Measurements from ENCODE around the gene PHACTR3.
"Not testable (repeated sequence)": the region's sequence is repeated elsewhere in the genome, so short reads cannot be mapped to it uniquely, and the experiment has no call there.

The PHACTR3 gene

DNA sequence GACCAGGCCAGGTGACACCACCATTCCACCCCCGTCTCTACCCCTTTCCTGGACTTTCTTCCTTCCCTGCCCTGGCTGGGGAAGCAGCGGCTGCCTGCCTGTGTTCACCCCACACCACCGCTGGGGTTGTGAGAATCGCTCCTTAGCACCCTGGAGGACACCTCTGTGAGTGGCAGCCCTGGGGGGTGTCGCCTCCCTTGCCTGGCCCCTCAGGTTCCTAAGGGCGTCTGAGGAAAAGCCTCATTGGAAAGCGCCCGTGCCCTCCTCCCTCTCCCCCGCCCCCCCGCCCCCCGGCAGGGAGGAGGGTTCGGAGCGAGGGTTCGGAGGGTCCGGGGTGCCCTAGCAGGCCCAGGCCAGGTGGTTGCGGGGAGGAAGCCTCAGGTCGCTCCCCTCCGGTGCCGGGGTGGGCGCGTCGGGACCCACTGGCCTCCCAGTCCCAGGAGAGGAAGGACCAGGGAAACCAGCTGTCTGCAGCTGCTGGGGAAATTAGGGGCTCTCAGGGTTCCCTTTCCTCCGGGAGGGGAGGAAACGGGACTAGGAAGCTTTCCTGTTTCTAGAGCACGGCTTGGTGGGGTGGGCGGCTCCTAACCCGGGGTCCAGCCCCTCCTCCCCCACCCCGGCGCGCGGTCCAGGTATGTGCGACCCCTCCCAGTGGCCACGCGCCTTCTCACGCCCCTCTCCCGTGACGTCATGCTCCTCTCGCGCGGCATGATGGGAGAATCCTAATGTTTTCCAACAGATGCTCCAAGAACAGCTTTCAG, at the start of gene PHACTR3:
Gene PHACTR3 (plus strand): TSS at position 760 of the 761 bp plus-strand sequence. CDS start 475 bp downstream, outside the sequence.
- Histone ChIP-seq H3K9ac (no peak within 1 kb of the TSS), H3K36me3 (ENCODE audit: control insufficient read depth, insufficient read depth, low read length) (no peaks in the 10 kb centered on the region)
- no peak for TF ChIP-seq CTCF (IDR thresholded peaks at IDR 0.05)

DNA sequence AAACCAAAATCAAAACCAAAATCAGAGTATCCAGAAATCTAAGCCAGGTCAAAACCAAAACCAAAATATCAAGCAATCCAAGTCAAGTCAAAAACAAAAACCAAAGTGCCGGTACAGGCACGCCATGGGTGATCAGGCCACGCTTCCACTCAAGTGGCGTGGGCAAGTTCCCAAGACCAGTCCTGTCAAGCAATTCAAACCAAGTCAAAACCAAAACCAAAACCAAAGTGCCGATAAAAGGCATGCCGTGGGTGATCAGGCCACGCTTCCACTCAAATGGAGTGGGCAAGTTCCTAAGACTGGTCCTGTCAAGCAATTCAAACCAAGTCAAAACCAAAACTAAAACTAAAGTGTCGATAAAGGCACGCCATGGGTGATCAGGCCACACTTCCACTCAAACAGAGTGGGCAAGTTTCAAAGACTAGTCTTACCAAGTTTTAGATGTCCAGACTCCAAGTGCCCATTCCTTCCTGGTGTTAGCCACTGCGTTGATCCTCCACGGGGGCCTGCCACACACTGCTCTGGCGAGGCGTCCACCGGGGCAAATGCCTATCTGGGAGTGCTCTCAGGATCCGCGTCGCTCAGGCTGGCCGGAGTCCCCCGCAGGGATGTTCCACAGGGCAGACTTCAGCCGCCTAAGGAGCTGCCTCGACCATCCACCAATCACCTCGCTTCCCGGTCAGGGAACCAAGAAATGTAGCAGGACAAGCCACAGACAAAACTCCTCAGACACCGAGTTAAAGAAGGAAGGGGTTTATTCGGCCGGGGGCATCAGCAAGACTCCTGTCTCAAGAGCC, 46.4 kb upstream of the PHACTR3 start:
- H3K4me1 ChIP-seq, H3K27ac ChIP-seq: not testable (repeated sequence)

More for the DNA sequence above, at the start of gene PHACTR3:
- Histone ChIP-seq H3K27ac (no peak within 1 kb of the TSS), H2AFZ (peak within 1 kb of the TSS; percentile 53), H3K4me3 (ENCODE audit: low read depth, low read length) (peak within 1 kb of the TSS; percentile 27), H3K79me2 (no peaks in the 10 kb centered on the region), H3K4me2 (ENCODE audit: low read length) (peak within 1 kb of the TSS; percentile 56), H3K9me3 (ENCODE audit: control insufficient read depth, low read length) (no peaks in the 10 kb centered on the region), H3K4me1 (no peaks in the 10 kb centered on the region), H3K27me3 (ENCODE audit: control insufficient read depth, insufficient read depth, low read length) (no peaks in the 10 kb centered on the region)

DNA sequence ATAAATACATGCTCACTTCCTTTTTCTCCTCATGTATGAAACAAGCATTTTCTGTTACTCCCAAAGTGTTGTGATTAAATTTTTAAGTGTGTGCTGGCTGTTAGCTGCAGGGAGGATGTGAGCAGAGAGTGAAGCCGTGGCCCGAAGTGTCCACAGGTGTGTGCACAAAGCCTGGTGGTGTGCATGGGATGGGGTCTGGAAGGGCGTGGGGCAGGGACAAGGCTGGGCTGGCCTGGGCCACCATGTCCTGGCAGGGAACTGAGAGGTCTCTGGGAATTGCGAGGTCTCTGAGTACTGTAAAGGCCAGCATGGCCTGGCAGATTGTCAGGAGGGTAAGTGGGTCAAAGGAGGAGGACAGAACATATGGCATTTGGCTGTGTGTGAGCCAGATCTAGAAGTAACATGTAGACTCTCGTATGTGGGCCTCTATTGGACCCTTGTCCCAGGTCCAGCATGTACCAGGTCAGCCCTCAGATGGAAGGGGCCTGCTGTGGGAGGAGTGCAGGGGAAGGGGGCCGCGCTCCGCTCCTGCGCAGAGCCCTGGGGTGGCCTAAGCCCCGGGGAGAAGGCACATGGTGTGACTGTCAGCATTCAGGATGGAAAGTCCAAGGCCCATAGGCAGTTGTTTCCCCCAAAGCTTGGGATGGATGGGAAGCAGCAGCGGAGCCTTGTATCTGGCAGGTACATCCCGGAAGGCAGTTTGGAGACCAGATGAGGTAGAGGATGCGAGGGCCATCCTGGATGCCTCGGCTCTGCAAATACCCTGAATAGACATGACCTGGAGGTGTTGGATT, 45.1 kb upstream of the PHACTR3 start:
- no peak overlapping the region for H3K4me2 ChIP-seq (ENCODE audit: low read length)
- H3K79me2 ChIP-seq: no peaks in the 10 kb centered on the region
- no peak overlapping the region for H3K27ac ChIP-seq
- TF ChIP-seq CTCF (IDR thresholded peaks at IDR 0.05): no peak
- H3K36me3 ChIP-seq (ENCODE audit: control insufficient read depth, insufficient read depth, low read length): no peaks in the 10 kb centered on the region
- H3K9ac ChIP-seq: no peak overlapping the region
- no peaks in the 10 kb centered on the region for H3K27me3 ChIP-seq (ENCODE audit: control insufficient read depth, insufficient read depth, low read length)
- no peak overlapping the region for H2AFZ ChIP-seq
- H3K4me3 ChIP-seq (ENCODE audit: low read depth, low read length): no peak overlapping the region
- no peaks in the 10 kb centered on the region for H3K9me3 ChIP-seq (ENCODE audit: control insufficient read depth, low read length)
- no peaks in the 10 kb centered on the region for H3K4me1 ChIP-seq

More for the DNA sequence above, 46.4 kb upstream of the PHACTR3 start:
- not testable (repeated sequence) for H3K27me3 ChIP-seq (ENCODE audit: control insufficient read depth, insufficient read depth, low read length); H3K4me2 ChIP-seq (ENCODE audit: low read length); H3K9ac ChIP-seq; H3K9me3 ChIP-seq (ENCODE audit: control insufficient read depth, low read length); H3K4me3 ChIP-seq (ENCODE audit: low read depth, low read length); H2AFZ ChIP-seq; H3K36me3 ChIP-seq (ENCODE audit: control insufficient read depth, insufficient read depth, low read length); H3K79me2 ChIP-seq

DNA sequence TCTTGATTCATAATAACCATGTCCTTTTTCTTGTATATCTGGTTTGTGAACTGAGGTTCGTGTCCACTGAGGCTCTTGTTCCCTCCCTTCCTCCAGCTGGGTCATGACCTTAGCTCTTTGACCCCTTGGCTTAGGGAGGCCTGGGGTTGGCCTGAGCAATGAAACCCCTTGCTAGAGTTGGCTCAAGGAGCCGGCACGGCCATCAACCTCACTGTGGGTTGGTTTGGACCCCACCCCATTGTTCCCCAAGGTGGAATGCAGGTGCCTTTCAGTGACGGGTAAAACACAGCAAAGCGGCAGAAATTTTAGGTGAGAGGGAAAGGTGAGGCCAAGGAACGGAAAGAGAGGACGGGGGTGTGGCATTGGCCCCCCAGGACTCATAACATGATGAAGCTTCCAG, 44.5 kb upstream of the PHACTR3 start:
- no peaks in the 10 kb centered on the region for H3K4me1 ChIP-seq
- H3K79me2 ChIP-seq: no peaks in the 10 kb centered on the region
- H3K9me3 ChIP-seq (ENCODE audit: control insufficient read depth, low read length): no peaks in the 10 kb centered on the region
- no peak overlapping the region for H2AFZ ChIP-seq
- no peak for TF ChIP-seq CTCF (IDR thresholded peaks at IDR 0.05)
- no peak overlapping the region for H3K9ac ChIP-seq
- H3K36me3 ChIP-seq (ENCODE audit: control insufficient read depth, insufficient read depth, low read length): no peaks in the 10 kb centered on the region
- H3K27me3 ChIP-seq (ENCODE audit: control insufficient read depth, insufficient read depth, low read length): no peaks in the 10 kb centered on the region
- no peak overlapping the region for H3K27ac ChIP-seq
- H3K4me3 ChIP-seq (ENCODE audit: low read depth, low read length): no peak overlapping the region
- no peak overlapping the region for H3K4me2 ChIP-seq (ENCODE audit: low read length)

Measured in parathyroid adenoma (tissue), 2 donors.